ENCODE measurements around the gene TUBB8B.
A peak's percentile ranks its signal among the peaks of the same experiment; 100 is the strongest.
"Not testable (repeated sequence)": the region's sequence is repeated elsewhere in the genome, so short reads cannot be mapped to it uniquely, and the experiment has no call there.

TUBB8B gene

DNA sequence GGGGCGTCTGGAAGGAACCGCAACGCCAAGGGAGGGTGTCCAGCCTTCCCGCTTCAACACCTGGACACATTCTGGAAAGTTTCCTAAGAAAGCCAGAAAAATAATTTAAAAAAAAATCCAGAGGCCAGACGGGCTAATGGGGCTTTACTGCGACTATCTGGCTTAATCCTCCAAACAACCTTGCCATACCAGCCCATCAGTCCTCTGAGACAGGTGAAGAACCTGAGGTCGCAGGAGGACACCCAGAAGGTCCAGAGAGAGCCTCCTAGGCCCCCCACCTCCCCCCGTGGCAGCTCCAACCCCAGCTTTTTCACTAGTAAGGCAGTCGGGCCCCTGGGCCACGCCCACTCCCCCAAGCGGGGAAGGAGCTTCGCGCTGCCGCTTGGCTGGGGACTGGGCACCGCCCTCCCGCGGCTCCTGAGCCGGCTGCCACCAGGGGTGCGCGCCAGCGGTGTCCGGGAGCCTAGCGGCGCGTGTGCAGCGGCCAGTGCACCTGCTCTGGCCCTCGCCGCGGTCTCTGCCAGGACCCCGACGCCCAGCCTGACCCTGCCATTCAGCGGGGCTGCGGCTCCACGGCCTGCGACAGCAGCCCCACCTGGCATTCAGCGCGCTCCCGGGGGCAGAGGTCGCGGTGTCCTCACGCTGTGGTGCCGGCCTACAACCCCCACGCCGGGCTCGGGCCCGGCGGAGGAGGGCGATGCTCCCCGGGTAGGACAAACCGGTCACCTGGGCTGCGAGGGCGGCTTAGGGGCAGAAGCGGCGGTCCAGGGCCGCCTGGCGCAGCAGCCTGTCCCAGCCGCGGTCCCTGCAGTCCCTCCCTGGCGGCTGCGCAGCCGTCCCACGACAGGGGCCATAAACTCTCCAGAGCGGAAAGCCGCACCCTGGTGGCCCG lies 37.8 kb downstream of the TUBB8B start:
- DNase-seq: not testable (repeated sequence)

DNA sequence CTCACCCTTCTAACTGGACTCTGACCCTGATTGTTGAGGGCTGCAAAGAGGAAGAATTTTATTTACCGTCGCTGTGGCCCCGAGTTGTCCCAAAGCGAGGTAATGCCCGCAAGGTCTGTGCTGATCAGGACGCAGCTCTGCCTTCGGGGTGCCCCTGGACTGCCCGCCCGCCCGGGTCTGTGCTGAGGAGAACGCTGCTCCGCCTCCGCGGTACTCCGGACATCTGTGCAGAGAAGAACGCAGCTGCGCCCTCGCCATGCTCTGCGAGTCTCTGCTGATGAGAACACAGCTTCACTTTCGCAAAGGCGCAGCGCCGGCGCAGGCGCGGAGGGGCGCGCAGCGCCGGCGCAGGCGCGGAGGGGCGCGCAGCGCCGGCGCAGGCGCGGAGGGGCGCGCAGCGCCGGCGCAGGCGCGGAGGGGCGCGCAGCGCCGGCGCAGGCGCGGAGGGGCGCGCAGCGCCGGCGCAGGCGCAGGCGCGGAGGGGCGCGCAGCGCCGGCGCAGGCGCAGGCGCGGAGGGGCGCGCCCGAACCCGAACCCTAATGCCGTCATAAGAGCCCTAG lies 38.7 kb downstream of the TUBB8B start:
- not testable (repeated sequence) for DNase-seq

DNA sequence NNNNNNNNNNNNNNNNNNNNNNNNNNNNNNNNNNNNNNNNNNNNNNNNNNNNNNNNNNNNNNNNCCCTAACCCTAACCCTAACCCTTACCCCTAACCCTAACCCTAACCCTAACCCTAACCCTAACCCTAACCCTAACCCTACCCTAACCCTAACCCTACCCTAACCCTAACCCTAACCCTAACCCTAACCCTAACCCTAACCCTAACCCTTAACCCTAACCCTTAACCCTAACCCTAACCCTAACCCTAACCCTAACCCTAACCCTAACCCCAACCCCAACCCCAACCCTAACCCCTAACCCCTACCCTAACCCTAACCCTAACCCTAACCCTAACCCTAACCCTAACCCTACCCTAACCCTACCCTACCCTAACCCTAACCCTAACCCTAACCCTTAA lies 39.5 kb downstream of the TUBB8B start:
- DNase-seq: peak; percentile 32
